Activated CD8-positive, alpha-beta memory T cell treated with anti-CD3 and anti-CD28 coated beads for 24 hours (primary cell): ENCODE data around the gene TPSD1.
"Not testable (repeated sequence)": the region's sequence is repeated elsewhere in the genome, so short reads cannot be mapped to it uniquely, and the experiment has no call there.

Experiments
- DNase-seq: peaks from one replicate; pipeline ENCODE4 v3.0.0-alpha.2; 2020

TPSD1 gene

GRCh38 chr16:1264345-1265089 is 8.6 kb downstream of the TPSD1 start:
- no peak for DNase-seq

- DNase-seq: no peak
Measured at GRCh38 chr16:1265090-1265630, 9.3 kb downstream of the TPSD1 start.

- no peak for DNase-seq
Measured at GRCh38 chr16:1265826-1266225, 10.0 kb downstream of the TPSD1 start.

- DNase-seq: not testable (repeated sequence)
Measured at GRCh38 chr16:1269418-1269817, 13.5 kb downstream of the TPSD1 start.

- DNase-seq: no peak
Measured at GRCh38 chr16:1271380-1271723, 15.5 kb downstream of the TPSD1 start.

- DNase-seq: not testable (repeated sequence)
Measured at GRCh38 chr16:1271724-1272413, 16.0 kb downstream of the TPSD1 start.

- no peak for DNase-seq
Measured at GRCh38 chr16:1272453-1273198, 16.8 kb downstream of the TPSD1 start.

- no peak for DNase-seq
Measured at GRCh38 chr16:1273816-1274215, 17.9 kb downstream of the TPSD1 start.

- no peak for DNase-seq
Measured at GRCh38 chr16:1274767-1275166, 18.9 kb downstream of the TPSD1 start.

- DNase-seq: no peak
Measured at GRCh38 chr16:1275791-1276579, 20.1 kb downstream of the TPSD1 start.

- no peak for DNase-seq
Measured at GRCh38 chr16:1276580-1276878, 20.7 kb downstream of the TPSD1 start.

GRCh38 chr16:1277151-1277598 is 21.3 kb downstream of the TPSD1 start:
- DNase-seq: no peak

GRCh38 chr16:1277617-1278282 is 21.9 kb downstream of the TPSD1 start:
- no peak for DNase-seq

- DNase-seq: no peak
Measured at GRCh38 chr16:1278477-1278876, 22.6 kb downstream of the TPSD1 start.

- DNase-seq: no peak
Measured at GRCh38 chr16:1279081-1279944, 23.4 kb downstream of the TPSD1 start.

- no peak for DNase-seq
Measured at GRCh38 chr16:1279945-1280589, 24.2 kb downstream of the TPSD1 start.

GRCh38 chr16:1280783-1281182 is 24.9 kb downstream of the TPSD1 start:
- no peak for DNase-seq

- no peak for DNase-seq
Measured at GRCh38 chr16:1281517-1281916, 25.6 kb downstream of the TPSD1 start.

GRCh38 chr16:1282324-1282973 is 26.6 kb downstream of the TPSD1 start:
- no peak for DNase-seq

GRCh38 chr16:1283296-1283695 is 27.4 kb downstream of the TPSD1 start:
- DNase-seq: no peak
